HG03460 (cell line): ENCODE data around the gene ONECUT3.

Experiments
- ATAC-seq: cut with Tn5 transposase; IDR thresholded peaks from one replicate; pipeline ENCODE4 v1.9.1; 2021; ENCODE audit not compliant: unreplicated experiment

The ONECUT3 gene

DNA sequence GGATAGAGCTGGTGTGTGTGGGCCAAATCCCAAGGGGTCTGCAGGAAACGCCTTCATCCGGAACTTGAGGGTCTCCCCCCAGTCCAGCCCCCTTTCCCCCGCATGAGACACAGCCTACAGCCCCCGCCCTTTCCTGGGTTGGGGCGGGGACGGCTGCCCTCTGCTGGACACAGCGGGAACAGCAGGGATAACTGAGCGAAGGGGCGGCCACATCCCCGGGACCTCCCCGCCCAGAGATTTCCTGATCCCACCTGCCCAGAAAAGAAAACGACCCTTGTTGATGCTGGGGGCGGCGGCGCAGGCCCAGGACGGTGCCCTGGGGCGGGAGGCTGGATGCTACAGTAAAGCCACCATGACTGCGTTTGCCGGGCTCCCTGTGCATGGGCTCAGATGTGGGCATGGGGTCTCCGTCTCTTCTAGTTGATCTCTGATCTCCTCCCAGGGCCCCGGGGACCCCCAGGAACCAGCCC is 14.2 kb downstream of the ONECUT3 start:
- no peak for ATAC-seq

DNA sequence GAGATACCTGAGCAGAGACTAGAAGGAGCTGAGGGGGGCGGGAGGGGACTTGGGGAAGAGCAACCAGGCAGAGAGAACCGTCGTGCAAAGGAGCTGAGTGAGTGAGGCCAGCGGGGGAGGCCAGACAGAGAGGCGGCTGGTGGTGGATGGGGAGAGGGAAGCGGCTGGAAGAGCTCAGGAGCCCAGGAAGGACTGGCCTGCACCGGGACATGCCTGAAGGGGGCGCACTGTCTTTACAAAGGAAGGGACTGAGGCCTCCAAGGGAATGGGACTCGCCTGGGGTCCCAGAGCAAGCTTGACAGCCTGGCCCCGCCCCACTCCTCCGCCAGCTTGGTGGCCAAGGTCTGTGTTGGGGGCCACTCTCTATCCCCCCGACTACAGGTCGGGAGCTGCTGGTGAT is 14.9 kb downstream of the ONECUT3 start:
- ATAC-seq: no peak

DNA sequence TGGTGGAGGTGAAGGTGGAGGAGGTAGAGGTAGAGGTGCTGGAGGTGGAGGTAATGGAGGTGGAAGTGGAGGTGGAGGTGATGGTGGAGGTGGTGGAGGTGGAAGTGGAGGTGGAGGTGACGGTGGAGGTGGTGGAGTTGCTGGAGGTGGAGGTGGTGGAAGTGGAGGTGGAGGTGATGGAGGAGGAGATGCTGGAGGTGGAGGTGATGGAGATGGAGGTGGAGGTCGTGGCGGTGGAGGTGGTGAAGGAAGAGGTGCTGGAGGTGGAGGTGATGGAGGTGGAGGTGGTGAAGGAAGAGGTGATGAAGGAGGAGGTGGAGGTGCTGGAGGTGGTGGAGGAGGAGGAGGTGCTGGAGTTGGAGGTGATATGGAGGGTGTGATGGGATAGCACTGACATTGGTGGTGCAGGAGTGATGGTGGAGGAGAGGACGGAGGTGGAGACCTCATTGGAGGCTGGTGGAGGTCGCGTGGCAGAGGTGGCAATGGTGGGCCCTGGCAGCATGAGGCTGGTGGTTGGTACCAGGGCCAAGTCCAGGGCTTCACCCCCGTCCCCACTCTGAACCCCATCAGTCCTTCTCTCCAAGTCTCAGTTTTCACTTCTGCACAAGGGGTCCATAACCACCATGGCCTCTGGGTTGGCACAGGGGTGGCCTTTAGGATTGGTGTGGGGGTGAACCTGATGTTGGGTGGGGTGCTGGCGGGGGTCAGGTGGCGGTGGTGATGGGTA is 15.8 kb downstream of the ONECUT3 start:
- no peak for ATAC-seq

- no peak for ATAC-seq
These were observed 16.3 kb downstream of the ONECUT3 start for GRCh38 chr19:1769645-1769985.

DNA sequence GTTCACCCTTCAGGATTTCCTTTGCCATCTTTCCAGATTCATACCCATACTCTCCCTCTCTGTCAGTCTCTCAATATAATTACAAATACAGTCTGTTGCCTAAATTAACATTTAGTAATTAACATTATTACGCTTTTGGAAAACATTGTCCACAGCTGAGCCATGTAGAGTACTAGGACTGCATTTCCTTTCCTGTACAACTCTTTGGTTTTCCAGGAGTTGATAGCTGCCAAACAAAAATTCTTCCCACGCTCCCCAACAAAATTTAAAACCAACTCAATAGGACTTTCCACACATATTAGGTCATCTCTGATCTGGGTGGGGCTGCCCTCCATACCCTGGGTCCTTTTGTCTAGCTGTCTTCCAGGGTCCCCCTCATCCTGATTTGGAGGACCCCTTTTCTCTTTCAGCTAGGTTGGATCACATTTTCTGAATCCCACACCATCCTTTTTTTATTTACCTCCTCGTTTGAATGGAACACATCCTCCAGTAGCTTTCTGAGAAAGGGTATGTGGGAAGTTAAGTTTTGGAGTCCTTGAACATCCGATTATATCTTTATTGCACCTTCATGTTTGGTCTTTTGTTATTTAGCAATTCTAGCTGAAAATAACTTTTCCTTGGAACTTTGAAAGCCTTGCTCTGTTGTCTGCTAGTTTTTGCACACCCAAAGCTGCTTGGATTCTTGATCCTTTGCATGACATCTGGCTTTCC is 17.7 kb downstream of the ONECUT3 start:
- ATAC-seq: no peak

DNA sequence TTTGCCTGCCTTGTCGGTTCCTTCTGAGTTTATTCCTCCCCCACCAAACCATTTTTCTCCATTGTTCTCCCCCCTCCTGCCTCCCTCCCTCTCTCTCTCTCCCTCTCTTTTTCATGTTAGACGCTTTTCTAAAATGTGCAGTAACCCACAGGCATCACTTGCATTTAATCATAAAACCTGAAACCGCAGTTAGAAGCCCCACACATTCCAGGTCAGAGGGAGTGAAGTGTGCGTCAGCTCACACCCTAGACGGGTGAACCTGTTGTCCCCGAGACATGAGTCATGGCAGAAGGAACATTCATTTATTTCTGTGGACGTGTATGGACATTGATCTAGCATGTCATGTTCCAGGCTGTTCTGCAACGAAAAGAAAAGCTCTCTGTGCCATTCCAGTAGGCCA is 19.9 kb downstream of the ONECUT3 start:
- no peak for ATAC-seq

GRCh38 chr19:1774989-1775772 is 21.9 kb downstream of the ONECUT3 start:
- ATAC-seq: no peak

GRCh38 chr19:1775951-1776605 is 22.8 kb downstream of the ONECUT3 start:
- no peak for ATAC-seq

- ATAC-seq: no peak
These were observed 23.4 kb downstream of the ONECUT3 start for GRCh38 chr19:1776606-1777147.

- ATAC-seq: no peak
These were observed 23.8 kb downstream of the ONECUT3 start for GRCh38 chr19:1777149-1777548.

- no peak for ATAC-seq
These were observed 26.3 kb downstream of the ONECUT3 start for GRCh38 chr19:1779574-1779973.

- ATAC-seq: no peak
These were observed 27.1 kb downstream of the ONECUT3 start for GRCh38 chr19:1780272-1780958.

DNA sequence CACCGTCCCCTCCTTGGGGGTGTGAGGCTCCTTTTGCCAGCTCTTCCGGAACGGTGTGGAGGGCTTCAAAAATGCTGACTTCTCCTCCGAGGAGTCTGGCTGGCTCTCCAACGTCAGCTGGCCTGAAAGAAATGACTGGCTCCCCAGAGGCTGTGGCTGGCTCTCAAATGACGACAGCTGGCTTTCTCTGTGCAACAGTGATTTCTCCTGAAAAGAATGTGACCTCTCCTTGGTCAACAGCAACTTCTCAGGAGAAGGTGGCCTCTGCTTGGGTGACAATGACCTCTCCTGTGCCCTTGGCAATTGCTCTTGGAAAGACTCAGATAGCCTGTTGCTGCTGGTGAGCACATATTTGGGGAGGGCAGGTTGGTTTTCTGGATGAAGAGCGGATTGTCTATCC is 29.2 kb downstream of the ONECUT3 start:
- no peak for ATAC-seq

GRCh38 chr19:1783354-1783753 is 30.0 kb downstream of the ONECUT3 start:
- ATAC-seq: no peak

- no peak for ATAC-seq
These were observed 30.6 kb downstream of the ONECUT3 start for GRCh38 chr19:1783874-1784273.

DNA sequence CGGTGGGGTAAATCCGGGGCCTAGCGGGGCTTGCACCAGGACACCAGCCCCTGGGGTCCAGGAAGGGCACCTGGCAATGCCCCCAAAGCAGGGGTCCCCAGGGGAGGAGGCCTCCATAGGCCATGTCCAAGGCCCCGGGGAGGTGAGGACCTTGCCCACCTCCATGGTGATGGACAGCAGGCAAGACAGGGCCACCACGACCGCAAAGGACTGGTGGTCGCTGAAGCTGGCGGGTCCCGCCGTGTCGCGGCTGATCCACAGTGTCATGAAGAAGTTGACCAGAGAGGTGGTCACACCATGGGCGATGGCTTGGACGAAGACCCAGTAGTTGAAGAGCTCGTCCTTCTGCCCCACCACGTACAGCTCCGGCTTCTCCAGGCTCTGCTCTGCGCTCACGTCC is 32.0 kb downstream of the ONECUT3 start:
- no peak for ATAC-seq

DNA sequence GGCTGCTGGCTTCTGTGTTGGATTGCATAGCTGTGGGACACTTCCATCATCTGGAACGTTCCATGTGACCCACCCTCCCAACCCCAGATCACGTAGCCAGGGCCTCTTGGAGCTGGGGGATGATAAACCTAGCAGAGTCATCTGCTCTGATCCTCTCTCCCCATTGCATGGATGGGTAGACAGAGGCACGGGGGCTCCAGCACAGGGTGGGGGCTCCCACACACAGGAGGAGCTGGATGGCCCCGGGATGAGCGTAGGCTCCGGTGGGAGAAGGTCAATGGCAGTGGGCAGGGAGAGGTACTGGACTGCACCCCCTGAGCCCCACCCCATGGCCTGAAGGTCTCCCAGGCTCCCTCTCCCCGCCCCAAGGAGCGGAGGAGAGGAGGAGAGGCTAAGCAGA is 33.4 kb downstream of the ONECUT3 start:
- no peak for ATAC-seq

- ATAC-seq: no peak
These were observed 33.8 kb downstream of the ONECUT3 start for GRCh38 chr19:1787116-1787515.

- ATAC-seq: no peak
These were observed 36.1 kb downstream of the ONECUT3 start for GRCh38 chr19:1789261-1790041.
